HG03095 (cell line): ENCODE measurements around the gene COPE.
"Not testable (repeated sequence)": the region's sequence is repeated elsewhere in the genome, so short reads cannot be mapped to it uniquely, and the experiment has no call there.

Experiments used
- ATAC-seq: cut with Tn5 transposase; IDR thresholded peaks from one replicate; pipeline ENCODE4 v1.9.1; 2021; ENCODE audit warnings: moderate library complexity; ENCODE audit not compliant: unreplicated experiment

The COPE gene

DNA sequence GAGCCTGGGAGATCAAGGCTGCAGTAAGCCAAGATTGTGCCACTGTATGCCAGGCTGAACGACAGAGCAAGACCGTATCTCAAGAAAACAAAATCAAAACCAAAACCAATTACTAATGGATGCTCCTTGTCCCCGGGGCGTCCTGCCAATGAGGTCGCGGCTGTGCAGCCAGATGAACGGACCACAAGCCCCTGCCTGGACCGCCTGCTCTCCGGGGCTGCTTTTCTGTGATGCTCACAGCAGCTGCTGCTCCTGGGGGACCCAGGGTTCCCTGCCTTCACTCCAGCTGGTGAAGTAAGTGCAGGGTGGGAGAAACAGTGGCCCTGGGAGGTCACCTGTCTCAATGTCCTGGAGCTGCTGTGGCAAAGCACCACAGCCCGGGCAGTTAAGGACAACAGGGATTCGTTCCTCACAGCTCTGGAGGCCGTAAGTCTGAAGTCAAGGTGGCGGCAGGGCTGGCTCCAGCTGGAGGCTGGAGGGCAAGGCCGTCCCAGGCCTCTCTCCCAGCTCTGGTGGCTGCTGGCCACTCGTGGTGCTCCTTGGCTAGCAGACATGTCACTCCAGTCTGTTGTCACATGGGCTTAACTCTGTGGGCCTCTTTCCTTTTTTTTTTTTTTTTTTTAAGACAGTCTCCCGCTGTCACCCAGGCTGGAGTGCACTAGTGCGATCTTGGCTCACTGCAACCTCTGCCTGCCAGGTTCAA lies 10.1 kb downstream of the COPE start:
- ATAC-seq = no peak

DNA sequence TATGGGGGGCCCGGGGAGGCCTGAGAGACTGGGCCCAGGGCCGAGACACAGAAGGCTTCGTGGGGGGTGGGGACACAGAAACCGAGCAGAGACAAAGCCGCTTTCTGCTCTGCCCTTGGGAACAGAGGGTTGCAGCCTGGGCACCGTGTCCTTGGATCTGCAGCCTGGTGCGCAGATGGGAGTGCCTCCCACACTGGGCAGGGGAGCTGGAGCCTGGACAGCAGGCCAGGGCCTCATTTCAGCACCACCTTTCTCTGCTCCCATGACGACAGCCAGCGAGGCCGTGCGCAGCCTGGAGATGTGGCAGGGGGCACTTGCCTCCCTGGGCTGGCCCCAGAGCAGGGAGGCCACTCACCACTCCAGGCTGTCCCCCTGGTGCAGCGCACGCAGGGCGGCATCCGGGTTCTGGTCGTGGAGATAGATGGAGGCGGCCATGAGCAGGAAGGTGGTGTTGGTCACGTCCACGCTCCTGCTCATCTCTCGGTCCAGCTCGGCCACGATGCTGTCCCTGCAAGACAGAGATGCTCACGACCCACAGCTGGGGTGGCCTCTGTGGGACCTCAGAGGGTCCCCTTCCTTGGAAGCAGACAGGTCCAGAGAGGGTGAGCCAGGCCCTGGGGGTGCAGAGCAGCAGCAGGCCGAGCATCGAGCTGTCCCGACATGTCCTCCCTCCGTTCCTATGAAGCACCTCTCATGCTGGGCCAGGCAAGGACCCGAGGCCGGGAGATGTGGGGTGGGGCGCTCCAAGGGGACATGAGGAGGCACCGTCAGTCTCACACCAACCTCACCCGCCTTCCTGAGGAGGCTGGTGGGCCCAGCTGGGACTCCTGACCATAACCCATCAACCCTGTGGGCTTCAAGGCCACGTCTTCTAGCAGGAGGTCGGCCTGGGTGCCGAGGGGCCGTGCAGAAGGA lies 12.3 kb downstream of the COPE start:
- no peak for ATAC-seq

DNA sequence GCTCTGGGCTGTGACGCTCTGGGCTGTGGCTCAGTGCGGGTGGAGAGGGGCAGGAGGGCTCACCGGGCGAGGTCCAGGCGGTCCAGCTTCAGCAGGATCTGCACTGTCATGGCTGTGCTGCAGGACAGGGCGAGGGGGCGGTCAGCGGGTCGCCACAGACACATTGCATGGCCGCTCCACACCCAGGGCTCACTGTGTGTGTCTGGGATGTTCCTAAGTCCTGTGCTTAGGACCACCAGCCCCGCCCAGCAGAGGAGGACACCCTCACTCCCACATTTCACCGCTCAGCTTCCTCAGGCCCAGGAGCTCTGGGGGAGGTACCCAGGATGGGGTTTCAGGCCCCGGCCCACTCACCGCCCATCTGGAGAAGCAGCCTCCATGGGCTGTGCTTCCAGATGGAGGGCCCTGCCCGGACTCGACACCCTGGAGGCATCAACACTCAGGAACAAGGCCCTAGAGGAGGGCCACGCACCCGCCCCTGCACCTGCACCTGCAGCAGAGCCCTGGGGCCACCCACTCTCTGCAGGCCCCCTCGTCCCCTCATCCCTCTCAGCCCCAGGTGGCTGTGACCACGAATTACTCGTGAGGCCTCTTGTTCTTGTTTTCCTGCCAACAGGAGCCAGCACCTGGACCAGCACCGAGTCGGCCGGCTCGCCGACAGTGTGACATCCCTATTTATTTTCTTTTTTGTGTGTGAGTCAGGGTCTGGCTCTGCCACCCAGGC lies 13.5 kb downstream of the COPE start:
- ATAC-seq = no peak

GRCh38 chr19:18905058-18905456 lies 14.1 kb downstream of the COPE start:
- ATAC-seq = no peak

GRCh38 chr19:18904334-18905057 lies 14.7 kb downstream of the COPE start:
- no peak for ATAC-seq

DNA sequence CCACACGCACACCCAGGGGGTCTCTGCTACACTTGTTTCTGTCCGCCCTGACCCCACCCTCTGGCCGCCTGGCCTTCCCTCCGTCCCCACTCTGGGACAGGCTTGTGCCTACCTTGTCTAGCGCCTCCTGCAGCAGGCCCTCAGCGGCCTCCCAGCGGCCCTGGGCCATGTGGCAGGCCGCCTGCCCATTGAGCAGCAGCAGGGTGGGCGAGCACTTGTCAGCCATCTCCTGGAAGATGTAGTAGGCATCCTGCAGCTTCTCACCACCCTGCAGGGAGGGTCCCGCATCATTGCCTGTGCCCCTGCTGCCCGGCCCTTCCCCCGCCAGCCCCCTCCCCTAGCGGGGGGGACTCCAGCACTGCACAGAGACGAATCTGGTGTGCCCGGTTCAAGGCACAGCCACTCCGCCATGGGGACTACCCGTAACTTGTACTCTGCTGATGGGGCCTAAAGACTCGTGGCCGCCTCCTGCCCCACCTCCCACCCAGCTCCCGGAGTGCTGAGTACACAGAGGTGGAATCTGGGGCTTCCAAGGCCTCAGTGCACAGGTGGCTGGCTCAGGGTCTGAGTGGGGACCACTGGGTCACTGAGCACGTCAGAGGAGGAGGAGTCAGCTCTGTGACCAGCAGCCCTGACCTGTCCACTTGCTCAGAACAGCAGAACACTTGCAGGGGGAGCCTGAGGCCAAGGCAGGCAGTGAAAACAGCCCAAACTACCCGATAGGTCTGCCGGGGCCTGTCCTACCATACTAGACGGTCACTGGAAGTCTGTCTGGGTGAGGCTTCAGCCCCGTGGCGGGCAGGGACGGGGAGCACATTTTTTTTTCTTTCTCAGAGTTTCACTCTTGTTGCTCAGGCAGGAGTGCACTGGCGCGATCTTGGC lies 15.8 kb downstream of the COPE start:
- no peak for ATAC-seq

DNA sequence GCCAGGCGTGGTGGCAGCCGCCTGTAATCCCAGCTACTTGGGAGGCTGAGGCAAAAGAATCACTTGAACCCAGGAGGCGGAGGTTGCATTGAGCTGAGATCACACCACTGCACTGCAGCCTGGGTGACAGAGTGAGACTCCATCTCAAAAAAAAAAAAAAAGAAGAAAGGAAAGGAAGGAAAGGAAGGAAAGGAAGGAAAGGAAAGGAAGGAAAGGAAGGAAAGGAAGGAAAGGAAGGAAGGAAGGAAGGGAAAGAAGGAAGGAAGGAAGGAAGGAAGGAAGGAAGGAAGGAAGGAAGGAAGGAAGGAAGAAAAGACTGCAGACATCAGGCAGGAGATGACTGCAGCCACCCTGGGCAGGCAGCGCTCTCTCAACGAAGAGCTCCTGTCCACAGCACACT lies 16.7 kb downstream of the COPE start:
- ATAC-seq = not testable (repeated sequence)

DNA sequence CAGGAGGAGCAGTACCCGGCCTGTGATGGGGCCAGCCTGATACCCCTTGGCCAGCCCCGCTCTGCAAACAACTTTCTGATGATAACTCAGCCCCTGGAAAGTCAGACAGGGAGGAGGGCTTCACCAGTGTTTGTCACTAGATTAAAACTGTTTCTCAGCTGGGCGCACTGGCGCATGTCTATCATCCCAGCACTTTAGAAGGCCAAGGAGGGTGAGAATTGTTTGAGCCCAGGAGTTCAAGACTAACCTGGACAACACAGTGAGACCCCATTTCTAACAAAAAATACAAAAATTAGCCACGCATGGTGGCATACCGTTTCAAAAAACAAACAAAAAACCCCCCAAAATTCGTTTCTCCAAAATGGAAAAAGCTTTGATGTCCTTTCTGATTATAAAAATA lies 17.7 kb downstream of the COPE start:
- no peak for ATAC-seq

GRCh38 chr19:18900700-18901481 lies 18.3 kb downstream of the COPE start:
- ATAC-seq = no peak

GRCh38 chr19:18899624-18900560 lies 19.3 kb downstream of the COPE start:
- ATAC-seq = no peak

DNA sequence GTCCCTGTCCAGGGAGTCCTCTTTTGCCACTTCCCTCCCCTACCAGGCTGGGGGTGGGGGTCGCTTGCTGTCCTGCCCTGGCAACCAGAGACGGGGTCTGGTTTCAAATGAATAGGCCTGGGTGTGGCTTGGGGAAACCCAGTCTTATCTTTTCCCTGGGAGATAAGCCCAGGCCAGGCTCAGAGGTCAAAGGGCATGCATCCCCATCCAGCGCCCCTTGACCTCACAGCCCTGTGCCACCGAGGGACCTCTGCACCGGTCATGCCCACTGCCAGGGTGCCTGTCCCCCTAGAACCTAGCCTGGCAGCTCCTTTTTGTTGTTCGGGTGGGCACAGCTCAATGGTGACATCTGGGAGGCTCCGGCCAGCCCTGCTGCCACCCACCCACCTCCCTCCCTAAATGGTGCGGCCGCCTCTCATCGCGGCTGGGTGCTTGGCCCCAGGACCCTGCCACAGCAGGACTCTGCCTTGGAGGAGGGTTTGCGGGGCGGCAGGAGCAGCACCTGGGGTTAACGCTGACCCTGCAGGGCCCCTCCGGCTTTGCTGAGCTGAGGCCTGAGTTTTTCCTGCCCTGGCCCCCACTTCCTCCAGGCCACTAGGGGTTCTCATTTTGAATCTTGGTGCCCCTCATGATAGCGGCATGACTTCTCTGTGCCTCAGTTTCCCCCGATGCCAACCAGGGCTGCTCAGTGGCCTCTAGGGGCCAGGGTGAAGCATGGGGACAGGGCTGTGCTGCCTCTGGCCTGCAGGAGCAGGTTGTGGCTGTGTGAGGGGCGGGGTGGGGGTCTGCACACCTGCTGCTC lies 20.4 kb downstream of the COPE start:
- ATAC-seq = no peak

DNA sequence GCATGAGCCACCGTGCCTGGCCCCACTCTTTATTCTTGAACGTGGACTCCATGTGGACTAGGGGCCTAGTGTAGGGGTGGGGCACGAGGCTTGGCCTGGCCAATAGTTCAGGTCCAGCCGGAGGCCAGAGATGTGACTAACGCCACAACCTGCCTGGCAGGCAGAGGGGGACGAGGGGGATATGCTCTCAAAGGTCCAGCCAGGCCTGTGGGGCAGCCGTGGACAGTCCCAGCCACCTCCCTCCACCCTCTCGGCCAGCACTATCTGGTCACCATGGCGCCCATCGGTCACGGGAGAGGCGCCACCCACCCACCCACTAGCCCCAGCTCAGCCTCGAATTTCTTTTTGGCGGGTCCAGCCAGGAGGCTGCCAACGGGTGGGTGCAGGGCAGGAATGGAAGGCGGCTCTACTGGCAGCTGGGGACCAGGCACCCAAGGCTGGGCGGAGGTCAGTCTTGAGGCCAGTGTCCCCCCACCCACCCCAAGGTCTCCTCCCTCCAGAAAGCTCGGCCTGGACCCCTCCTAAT lies 21.0 kb downstream of the COPE start:
- no peak for ATAC-seq

- no peak for ATAC-seq
Measured at GRCh38 chr19:18897094-18898029, 21.8 kb downstream of the COPE start.

GRCh38 chr19:18896421-18896841 lies 22.8 kb downstream of the COPE start:
- ATAC-seq = no peak

- no peak for ATAC-seq
Measured at GRCh38 chr19:18895824-18896341, 23.3 kb downstream of the COPE start, which contains the start of gene CERS1. CERS1 (minus strand) TSS chr19:18896158; CDS start chr19:18896072, 86 bp downstream.
